GM21367 (cell line): Measurements from ENCODE around the gene PRICKLE4.

ENCODE experiments used
- ATAC-seq: cut with Tn5 transposase; IDR thresholded peaks from one replicate; pipeline ENCODE4 v1.9.1; 2021; ENCODE audit not compliant: unreplicated experiment

The PRICKLE4 gene, protein sequence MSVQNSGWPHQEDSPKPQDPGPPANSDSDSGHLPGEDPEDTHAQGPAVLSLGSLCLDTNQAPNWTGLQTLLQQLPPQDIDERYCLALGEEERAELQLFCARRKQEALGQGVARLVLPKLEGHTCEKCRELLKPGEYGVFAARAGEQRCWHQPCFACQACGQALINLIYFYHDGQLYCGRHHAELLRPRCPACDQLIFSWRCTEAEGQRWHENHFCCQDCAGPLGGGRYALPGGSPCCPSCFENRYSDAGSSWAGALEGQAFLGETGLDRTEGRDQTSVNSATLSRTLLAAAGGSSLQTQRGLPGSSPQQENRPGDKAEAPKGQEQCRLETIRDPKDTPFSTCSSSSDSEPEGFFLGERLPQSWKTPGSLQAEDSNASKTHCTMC

DNA sequence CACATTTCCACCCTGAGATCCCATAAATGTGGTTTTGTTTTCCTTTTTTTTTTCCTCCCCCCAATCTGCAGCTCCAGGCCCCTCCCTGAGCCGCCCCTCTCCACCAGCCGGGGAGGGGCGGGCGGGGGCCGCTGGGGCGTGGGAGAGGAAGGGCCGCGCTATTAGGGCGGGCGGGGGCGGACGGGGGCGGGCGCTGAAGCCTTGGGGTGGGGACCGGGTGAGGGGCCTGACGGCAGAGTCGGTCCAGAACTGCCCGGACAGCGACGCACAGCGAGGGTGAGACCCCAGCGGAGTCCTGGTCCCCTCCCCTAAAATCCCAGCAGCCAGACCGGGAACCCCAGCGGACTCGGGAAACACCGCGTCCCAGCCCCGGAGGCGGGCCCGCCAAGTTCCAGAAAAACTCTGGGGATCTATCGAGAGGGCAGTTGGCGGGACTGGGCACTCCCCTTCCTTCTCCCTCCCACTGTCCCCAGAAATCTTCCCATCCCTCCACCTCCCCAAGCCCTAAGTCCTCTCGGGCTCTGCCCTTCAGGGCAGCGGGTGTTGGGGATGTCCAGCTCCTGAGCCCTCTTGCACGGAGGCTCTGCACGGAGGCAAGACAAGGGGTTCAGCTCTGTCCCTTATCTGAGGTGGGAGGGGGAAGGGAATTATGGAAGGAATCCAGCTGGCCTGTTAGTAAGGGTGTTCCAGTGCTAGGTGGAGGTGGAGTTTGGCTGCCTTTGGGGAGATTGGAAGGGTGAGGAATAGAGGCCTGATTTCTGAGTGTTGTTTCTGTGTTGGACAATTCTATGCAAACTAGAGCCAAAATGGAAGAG lies at the start of gene PRICKLE4:
Gene PRICKLE4, plus strand, starts transcription at position 232 of the 815 bp plus-strand sequence. CDS start 2,692 bp downstream, outside the sequence.
- no peak for ATAC-seq

DNA sequence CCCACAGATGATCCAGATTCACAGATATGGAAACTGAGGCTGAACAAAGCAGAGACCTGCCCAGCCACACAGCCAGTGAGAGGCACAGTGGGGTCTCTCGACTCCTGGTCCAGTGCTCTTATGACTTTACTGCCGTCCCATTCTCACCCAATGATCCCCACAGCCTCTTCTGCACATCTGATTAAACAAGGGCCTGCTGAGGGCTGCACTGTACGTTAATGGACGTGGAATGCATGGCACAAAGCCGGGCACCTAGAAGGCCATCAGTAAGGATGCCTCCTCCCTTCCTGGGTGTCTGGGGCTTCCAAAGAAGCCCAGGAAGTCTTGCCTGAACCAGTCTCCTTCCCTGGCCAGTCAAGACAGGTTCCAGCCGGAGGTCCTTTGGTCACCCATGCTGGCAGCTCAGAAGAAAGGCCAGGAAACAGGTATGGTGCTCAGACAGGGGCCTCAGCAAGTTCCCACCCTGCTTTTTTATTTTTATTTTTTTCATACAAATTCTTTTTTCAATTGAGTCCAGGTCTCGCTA lies 49.0 kb upstream of the PRICKLE4 start:
- ATAC-seq = no peak

DNA sequence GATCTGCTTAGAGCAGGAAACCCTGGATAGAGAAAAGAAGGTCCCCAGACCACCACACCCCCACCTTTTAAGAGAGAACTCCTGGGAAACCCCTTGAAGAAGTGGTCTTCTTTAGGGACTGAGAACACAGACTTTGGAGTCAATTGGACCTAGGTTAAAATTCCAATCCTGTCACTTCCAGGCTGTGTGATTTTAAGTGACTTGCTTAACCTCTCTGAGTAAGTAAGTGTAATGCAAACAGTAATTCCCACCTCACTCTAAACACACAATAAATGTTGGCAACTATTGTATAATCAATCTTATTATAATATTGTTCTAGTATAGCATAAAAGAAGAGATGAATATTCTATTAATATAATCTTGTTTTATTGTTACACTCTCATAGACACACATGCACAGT lies 48.4 kb upstream of the PRICKLE4 start:
- ATAC-seq = no peak

GRCh38 chr6:41732591-41733359 lies 47.8 kb upstream of the PRICKLE4 start:
- peak; percentile 27 for ATAC-seq

GRCh38 chr6:41733360-41733706 lies 47.2 kb upstream of the PRICKLE4 start:
- ATAC-seq = no peak

GRCh38 chr6:41733707-41734665 lies 46.6 kb upstream of the PRICKLE4 start:
- ATAC-seq = peak; percentile 32

- no peak for ATAC-seq
These were observed 45.7 kb upstream of the PRICKLE4 start for GRCh38 chr6:41734666-41735426.

DNA sequence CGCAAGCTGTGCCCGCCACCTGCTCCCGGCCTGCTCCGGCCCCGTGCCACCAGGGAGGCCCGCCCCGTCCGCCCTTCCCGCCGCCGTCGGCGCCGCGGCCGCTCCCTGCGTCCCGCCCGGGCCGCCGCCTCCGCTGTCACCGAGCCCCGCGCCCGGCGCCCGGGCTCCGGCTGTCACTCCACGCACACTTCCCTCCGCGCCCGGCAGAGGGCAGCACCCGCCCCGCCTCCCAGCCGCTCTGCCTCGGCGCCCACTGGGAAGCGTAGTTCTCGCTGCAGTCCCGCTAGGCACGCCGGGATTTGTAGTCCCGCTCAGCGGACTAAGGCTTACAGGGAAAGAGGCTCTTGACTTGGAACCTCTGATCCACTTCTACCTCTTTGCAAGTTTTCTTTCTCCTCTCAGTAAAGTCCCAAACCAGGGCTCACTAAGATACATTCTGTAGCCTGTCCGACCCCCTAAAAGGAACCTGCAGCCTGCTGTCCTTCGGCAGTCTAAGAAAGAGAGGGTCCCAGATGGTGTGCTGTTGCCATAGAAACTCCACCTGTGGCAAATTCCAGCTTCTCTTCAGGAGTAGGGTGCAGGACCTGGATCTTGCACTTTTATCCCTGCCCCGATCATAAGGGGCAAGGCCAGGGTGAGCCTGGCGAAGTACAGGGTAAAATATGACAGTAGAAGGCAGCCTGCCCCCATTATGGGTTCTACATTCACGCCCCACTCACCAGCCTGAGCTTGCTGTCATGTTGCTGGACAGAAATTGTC lies 45.0 kb upstream of the PRICKLE4 start, which contains the start of gene TFEB:
Gene TFEB, minus strand, starts transcription at position 182 of the 759 bp plus-strand sequence. CDS start 44,395 bp downstream, outside the sequence.
- peak; percentile 36 for ATAC-seq

- no peak for ATAC-seq
These were observed 44.3 kb upstream of the PRICKLE4 start for GRCh38 chr6:41736186-41736733.

DNA sequence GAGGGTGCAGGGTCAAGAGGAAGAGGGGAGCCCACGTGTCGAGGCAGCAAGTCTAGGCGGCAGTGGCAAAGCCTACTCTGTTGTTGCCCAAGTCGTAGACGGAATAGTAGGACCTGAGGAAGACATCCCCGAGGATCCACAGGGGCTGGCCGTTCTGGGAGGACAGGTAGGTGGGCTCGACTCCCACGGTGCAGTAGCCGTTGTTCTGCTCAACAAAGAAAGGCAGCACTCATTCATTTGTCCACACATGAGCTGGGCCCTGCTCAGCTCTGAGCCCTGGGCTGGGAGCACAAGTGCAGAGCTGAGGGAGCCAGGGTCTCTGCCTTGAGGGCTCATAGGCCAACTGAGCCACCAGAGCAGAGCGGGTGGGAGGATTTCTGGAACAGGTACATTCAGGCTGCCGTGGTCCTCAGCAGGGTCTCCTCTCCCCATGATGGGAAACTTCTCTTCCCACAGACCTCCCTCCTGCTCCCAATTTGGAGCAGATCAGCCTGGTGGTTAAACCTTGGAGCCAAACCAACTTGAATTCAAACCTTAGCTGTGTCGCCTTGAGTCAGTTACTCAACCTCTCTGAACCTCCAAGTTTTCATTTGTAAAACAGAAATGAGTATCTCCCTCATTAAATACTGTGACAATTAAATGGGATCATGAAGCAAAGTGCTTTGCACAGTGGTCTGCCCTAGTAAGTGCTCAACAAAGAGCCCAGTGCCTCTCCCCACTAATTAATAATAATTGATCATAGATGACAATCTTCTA lies 43.6 kb upstream of the PRICKLE4 start:
- ATAC-seq = no peak

GRCh38 chr6:41737591-41738130 lies 42.9 kb upstream of the PRICKLE4 start:
- ATAC-seq = no peak

DNA sequence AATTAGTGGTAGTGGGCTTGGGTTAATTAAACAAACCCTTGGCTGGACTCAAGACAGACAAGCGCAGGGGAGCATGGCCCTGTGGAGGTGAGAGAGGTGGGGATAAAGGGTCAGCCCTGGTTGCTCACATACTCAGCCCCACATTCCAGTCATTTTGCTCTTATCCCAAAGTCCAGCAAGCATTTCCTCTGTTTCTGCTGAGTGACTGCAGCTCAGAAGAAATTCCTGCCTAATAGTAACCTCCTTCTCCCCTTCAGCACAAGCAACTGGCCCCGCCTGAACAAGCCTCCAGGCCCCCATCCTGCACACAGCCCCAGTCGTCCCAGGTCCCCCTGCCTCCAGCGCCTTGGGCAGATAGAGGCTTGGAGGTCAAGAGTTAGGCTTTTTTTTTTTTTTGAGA lies 41.5 kb upstream of the PRICKLE4 start:
- no peak for ATAC-seq

DNA sequence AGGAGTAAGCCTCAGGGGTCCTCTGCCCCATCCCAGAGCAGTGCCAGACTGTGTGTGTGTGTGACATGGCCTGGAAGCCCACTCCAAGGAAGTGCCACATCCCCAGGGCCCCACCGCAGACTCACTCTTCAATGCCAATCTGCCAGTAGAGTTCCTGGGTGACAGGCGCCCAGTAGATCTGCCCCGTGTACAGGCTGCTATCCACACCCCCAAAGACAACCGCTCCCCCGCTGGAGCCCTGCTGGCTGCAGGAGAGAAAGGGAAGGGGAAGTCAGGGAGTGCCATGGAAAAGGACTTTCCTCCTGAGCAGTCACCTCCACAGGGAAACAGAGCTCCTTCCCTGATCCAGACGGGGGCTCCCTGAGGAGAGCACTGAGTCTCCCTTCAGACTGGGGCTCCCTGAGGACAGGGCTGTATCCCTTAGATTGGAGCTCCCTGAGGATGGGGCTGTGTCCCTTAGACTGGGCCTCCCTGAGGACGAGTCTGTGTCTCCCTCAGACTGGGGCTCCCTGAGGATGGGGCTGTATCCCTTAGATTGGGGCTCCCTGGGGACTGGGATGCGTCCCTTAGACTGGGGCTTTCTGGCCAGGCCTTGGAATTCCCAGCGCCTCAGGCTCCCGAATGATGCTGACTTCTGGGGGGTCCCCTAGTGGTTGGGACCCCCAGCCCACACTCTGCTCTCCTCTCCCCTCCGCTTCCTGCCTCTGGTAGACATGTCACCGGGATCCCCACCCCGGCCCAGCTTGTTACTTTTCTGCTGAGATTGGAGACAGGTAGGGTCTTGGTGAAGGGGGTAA lies 40.0 kb upstream of the PRICKLE4 start:
- ATAC-seq = no peak

DNA sequence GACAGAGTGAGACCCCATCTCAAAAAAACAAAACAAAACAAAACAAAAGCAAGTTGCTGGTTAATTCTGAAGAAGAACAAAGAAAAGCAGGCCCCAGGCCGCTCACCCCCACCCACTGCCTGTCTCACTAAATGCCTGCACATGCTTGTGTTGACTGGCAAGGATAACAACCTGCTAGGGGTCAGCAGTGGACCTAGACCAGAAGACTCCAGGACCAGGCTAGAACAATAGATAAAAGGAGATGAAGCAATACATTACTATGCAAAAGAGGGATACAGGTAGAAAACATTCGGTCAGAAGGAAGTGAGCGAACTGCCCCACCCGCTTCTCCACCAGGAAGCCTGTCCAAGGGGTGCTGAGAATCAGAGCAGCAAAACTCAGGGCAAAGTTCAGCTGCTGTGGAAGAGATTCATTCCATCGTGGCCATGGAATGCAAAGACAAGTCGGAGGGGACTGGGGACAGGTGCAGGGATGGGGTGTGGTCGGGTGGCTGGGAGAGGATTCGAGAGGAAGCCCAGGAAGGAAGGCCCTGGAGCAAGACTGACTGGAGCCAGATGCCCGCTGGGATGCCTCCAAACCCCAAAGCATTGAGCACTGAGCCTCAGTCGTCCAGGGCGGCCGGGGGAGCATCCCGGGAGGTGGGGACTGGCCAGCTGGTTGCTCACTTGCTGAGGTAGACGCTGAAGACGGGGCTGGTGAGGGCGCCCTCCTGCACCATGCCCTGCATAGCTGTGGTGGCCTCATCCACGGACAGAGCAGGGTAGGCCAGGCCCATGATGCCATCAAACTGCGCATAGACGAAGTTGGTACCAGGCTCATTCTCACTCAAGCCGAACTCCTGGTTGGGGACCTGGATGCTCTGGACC lies 38.7 kb upstream of the PRICKLE4 start:
- ATAC-seq = no peak
